A673 (cell line): ENCODE data around the gene OR8B8.

Experiments used
- CTCF ChIP-seq: fragments of 300-800, 200-600 bp; sonication (generic); conservative IDR thresholded peaks from 2 replicates; pipeline ENCODE4 v1.5.1; 2017; ENCODE audit warnings: low read depth, mild to moderate bottlenecking, antibody characterized with exemption, low read length, moderate library complexity, mixed read lengths
- EZH2 ChIP-seq: fragments of 200-600 bp; sonication (generic); IDR thresholded peaks from 2 replicates; pipeline ENCODE4 v1.6.1; 2017; ENCODE audit warnings: borderline replicate concordance, low read depth, mild to moderate bottlenecking, mixed read lengths, antibody characterized with exemption, low read length; ENCODE audit not compliant: poor library complexity, severe bottlenecking

- no peak for TF ChIP-seq CTCF
- TF ChIP-seq EZH2 = no peak
Observed at GRCh38 chr11:124481365-124482323, 36.1 kb upstream of the OR8B8 start.
